Fibroblast of lung (primary cell): ENCODE measurements around the gene CDKAL1.

Experiments used
- EZH2 ChIP-seq: IDR thresholded peaks from 2 replicates; pipeline ENCODE4 v1.5.1; 2012; ENCODE audit warnings: low read length, control low read depth, mild to moderate bottlenecking; ENCODE audit errors: missing control alignments
- TF ChIP-seq, protein P1 (sequence below), 2 donors: IDR thresholded peaks in 1 of 2; conservative IDR thresholded peaks in 1 of 2; 1 replicate in 1 of 2; 2 replicates in 1 of 2; pipeline ENCODE4 v1.5.1; 2011 to 2012; ENCODE audit warnings: low read length in 2 of 2, control low read depth in 1 of 2, inconsistent platforms in 1 of 2, low read depth in 1 of 2, mild to moderate bottlenecking in 1 of 2

DNA sequence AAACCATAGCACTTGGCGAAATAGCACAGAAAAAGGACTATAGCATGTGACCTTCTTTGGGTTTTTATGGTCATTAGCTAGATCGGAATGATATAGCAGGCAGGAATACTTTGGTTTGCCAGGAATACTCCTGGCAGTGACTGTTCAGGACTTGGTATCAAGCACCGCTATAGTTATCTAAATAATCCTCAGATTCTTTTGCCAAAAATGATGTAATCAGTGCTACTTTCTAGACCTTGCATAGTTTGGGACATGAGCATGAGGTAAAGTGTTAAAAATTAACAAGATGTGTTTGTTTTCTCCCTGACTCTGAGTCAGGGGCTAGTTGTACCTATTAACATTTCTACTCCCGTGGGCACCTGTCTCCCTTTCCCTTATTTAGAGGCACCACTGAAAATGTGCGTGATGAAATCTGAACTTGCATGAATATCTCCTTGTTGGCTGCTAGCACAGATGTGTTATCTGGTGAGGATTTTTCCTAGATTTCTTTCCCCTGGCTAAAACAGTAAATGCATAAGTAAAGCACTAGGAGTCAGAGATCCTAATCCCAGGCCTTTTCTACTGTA is 511.0 kb downstream of the CDKAL1 start:
- TF ChIP-seq, protein P1, sequence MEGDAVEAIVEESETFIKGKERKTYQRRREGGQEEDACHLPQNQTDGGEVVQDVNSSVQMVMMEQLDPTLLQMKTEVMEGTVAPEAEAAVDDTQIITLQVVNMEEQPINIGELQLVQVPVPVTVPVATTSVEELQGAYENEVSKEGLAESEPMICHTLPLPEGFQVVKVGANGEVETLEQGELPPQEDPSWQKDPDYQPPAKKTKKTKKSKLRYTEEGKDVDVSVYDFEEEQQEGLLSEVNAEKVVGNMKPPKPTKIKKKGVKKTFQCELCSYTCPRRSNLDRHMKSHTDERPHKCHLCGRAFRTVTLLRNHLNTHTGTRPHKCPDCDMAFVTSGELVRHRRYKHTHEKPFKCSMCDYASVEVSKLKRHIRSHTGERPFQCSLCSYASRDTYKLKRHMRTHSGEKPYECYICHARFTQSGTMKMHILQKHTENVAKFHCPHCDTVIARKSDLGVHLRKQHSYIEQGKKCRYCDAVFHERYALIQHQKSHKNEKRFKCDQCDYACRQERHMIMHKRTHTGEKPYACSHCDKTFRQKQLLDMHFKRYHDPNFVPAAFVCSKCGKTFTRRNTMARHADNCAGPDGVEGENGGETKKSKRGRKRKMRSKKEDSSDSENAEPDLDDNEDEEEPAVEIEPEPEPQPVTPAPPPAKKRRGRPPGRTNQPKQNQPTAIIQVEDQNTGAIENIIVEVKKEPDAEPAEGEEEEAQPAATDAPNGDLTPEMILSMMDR (conservative IDR thresholded peaks at IDR 0.05 in 1 of 2, IDR thresholded peaks at IDR 0.05 in 1 of 2; ENCODE audit: low read depth in 1 of 2, low read length in 2 of 2) = no peak
- no peak for TF ChIP-seq EZH2
